K562 (cell line): ENCODE measurements around the gene NAV2. TPM values are rescaled to one million over a fixed set of nuclear protein-coding genes. Genes with fewer than 3 reads are reported as not detected.

Experiments used
- ATAC-seq: fragments of 200-7000 bp; cut with Tn5 transposase; 3 replicates; pipeline ENCODE4 v1.9.1; 2020; ENCODE audit warnings: moderate library complexity
- BruUV-seq: library from RNA; stranded (reverse); fragments of 400-500 nt; replicated peaks from 2 replicates; lab custom pipeline; 2021; lab: Mats Ljungman, UMichigan
- CTCF ChIA-PET: fragments of 300-600 bp; formaldehyde crosslinking; extraction: SDS; loops from one replicate; lab custom pipeline; 2021; ENCODE audit warnings: low intra/inter-chr PET ratio; lab: Yijun Ruan, JAX
- POLR2A ChIA-PET: fragments of 300-600, 350-650 bp; sonication (Branson Sonifier 250); formaldehyde crosslinking; extraction: SDS; loops from one replicate; lab custom pipeline; 2021; ENCODE audit warnings: antibody characterized with exemption, inconsistent platforms; lab: Yijun Ruan, JAX
- DNase-seq, 4 experiments: peaks; one replicate each; pipeline versions ENCODE4 v3.0.0 to v3.0.0-alpha.2; 2011 to 2018; ENCODE audit warnings: low spot score in 3 of 4, mixed read lengths in 3 of 4; ENCODE audit errors: extremely low read depth in 1 of 4
- FAIRE-seq: peaks from 2 replicates; lab custom pipeline; 2011; peaks lifted over from hg19 to GRCh38; lab: Jason Lieb, UNC
- H2AFZ ChIP-seq: 2 replicates; pipeline ENCODE4 v1.6.0; 2011; ENCODE audit warnings: low read depth, low read length, control low read depth, inconsistent platforms
- H3K27ac ChIP-seq: fragments of 200-600 bp; 3 replicates; pipeline ENCODE4 v1.8.0; 2011; ENCODE audit warnings: low read depth, mild to moderate bottlenecking, control low read depth, inconsistent platforms, low read length, moderate library complexity, mixed read lengths; ENCODE audit errors: extremely low read depth
- H3K27me3 ChIP-seq, 2 experiments: fragments of 300-600 bp in 1 of 2; 2 replicates in 1 of 2; 3 replicates in 1 of 2; pipeline versions ENCODE4 v1.6.0 to v1.8.0; 2011; ENCODE audit warnings: inconsistent platforms in 2 of 2, low read length in 2 of 2, mild to moderate bottlenecking in 1 of 2, mixed read lengths in 1 of 2, moderate library complexity in 1 of 2; ENCODE audit not compliant: control insufficient read depth in 2 of 2, insufficient read depth in 2 of 2
- H3K36me3 ChIP-seq: fragments of 300-600 bp; 3 replicates; pipeline ENCODE4 v1.8.0; 2011; ENCODE audit warnings: mild to moderate bottlenecking, low read length, inconsistent platforms; ENCODE audit not compliant: control insufficient read depth, insufficient read depth
- H3K4me1 ChIP-seq, 2 experiments: fragments of 200-600 bp in 1 of 2; replicated peaks in 1 of 2; 2 replicates in 1 of 2; 3 replicates in 1 of 2; pipeline versions ENCODE4 v1.5.1 to v1.8.0; 2011; ENCODE audit warnings: inconsistent platforms in 2 of 2, low read length in 2 of 2, mild to moderate bottlenecking in 1 of 2, mixed read lengths in 1 of 2, moderate library complexity in 1 of 2; ENCODE audit not compliant: control insufficient read depth in 2 of 2, insufficient read depth in 2 of 2
- H3K4me2 ChIP-seq: 2 replicates; pipeline ENCODE4 v1.6.1; 2011; ENCODE audit warnings: low read length, control low read depth, inconsistent platforms, mixed read lengths; ENCODE audit not compliant: insufficient read depth
- H3K4me3 ChIP-seq: fragments of 200-600 bp; sonication (generic), shearing (Covaris generic); 2 replicates; pipeline ENCODE4 v1.5.1; 2016; ENCODE audit warnings: control low read depth, inconsistent platforms
- H3K79me2 ChIP-seq: fragments of 200-600 bp; 3 replicates; pipeline ENCODE4 v1.8.0; 2011; ENCODE audit warnings: low read length, inconsistent platforms; ENCODE audit not compliant: control insufficient read depth, insufficient read depth
- H3K9ac ChIP-seq, 2 experiments: 2 replicates each; pipeline versions ENCODE4 v1.6.0 to v1.6.1; 2011; ENCODE audit warnings: low read depth in 2 of 2, low read length in 2 of 2, control low read depth in 1 of 2, inconsistent platforms in 1 of 2, mild to moderate bottlenecking in 1 of 2, mixed read lengths in 1 of 2; ENCODE audit not compliant: insufficient read depth in 1 of 2
- H3K9me1 ChIP-seq: one replicate; pipeline ENCODE4 v1.6.0; 2011; ENCODE audit warnings: inconsistent platforms, mild to moderate bottlenecking, low read length, moderate library complexity; ENCODE audit not compliant: control insufficient read depth, insufficient read depth
- H3K9me3 ChIP-seq: replicated peaks from 2 replicates; pipeline ENCODE4 v1.5.1; 2011; ENCODE audit warnings: low read depth, low read length, inconsistent platforms; ENCODE audit not compliant: control insufficient read depth, insufficient read depth
- H4K20me1 ChIP-seq: replicated peaks from 2 replicates; pipeline ENCODE4 v1.6.1; 2011; ENCODE audit warnings: low read length, inconsistent platforms, mixed read lengths; ENCODE audit not compliant: control insufficient read depth, insufficient read depth
- FOXK2 ChIP-seq, 2 experiments: fragments of 450-650 bp; IDR thresholded peaks in 1 of 2; conservative IDR thresholded peaks in 1 of 2; 2 replicates each; pipeline ENCODE4 v1.6.1; 2016; ENCODE audit warnings: low read depth in 2 of 2, mild to moderate bottlenecking in 1 of 2
- NR2C1 ChIP-seq, 2 experiments: fragments of 450-650 bp; IDR thresholded peaks; 2 replicates each; pipeline ENCODE4 v1.6.1; 2017; ENCODE audit warnings: mild to moderate bottlenecking in 2 of 2, antibody characterized with exemption in 1 of 2, inconsistent platforms in 1 of 2, missing compliant biosample characterization in 1 of 2, missing genetic modification characterization in 1 of 2
- RUNX1 ChIP-seq: sonication (generic); IDR thresholded peaks from 2 replicates; pipeline ENCODE4 v1.6.1; 2016; ENCODE audit warnings: antibody characterized with exemption, low read depth
- SRSF7 ChIP-seq: fragments of 200-400 bp; formaldehyde crosslinking; optimal IDR thresholded peaks from 2 replicates; pipeline ENCODE3; 2017; ENCODE audit warnings: mild to moderate bottlenecking, low read depth, low read length
- WGBS: fragments of 100-300 bp; shearing (Covaris generic); methylation state at CpG from one replicate; pipeline ENCODE4 v1.1.6; 2016; ENCODE audit warnings: low coverage, mixed read lengths; ENCODE audit not compliant: insufficient coverage; ENCODE audit errors: missing lambda C conversion rate; 5-methylcytosine and 5-hydroxymethylcytosine counted together
- in situ Hi-C: fragments of 300-500 bp; cut with MboI; formaldehyde crosslinking; loops from 4 replicates; pipeline ENCODE4 v1.15.0; 2018; ENCODE audit warnings: inconsistent platforms, mixed read lengths
- intact Hi-C: fragments of 100-400 bp; cut with micrococcal nuclease; formaldehyde crosslinking; loops from 2 replicates; pipeline ENCODE4 v1.14.2; 2022
- polyA plus RNA-seq, 8 experiments: library from polyadenylated mRNA; depleted of rRNA in 4 of 8; stranded (reverse) in 5 of 8; unstranded in 3 of 8; fragments of >200 nt; fragmentation: Nextera tagmentation in 2 of 8; fragmentation: Illumina TruSeq in 1 of 8; extraction: Ambion mirVana in 2 of 8; extraction: Trizol in 1 of 8; gene quantifications; 2 replicates each; pipeline versions ENCODE4 v1.2.1 to v1.2.3, GENCODE V29; 2011 to 2014; ENCODE audit warnings: inconsistent platforms in 1 of 8, missing spikeins in 1 of 8
- total RNA-seq, 7 experiments: library from RNA; depleted of rRNA in 6 of 7; stranded (reverse); fragments of >200 nt in 6 of 7; fragmentation: Illumina TruSeq in 2 of 7; extraction: Trizol in 2 of 7; gene quantifications; 2 replicates each; pipeline versions ENCODE4 v1.2.1 to v1.2.3, GENCODE V29; 2011 to 2021; ENCODE audit warnings: low replicate concordance in 1 of 7
- TF ChIP-seq, protein P1 (sequence below), 2 experiments: fragments of 150-350 bp in 1 of 2; IDR thresholded peaks; 2 replicates each; pipeline ENCODE4 v1.6.1; 2012 to 2016; ENCODE audit warnings: low read depth in 2 of 2, low read length in 2 of 2, mild to moderate bottlenecking in 1 of 2, moderate library complexity in 1 of 2
- TF ChIP-seq, protein P2 (sequence below): sonication (generic); formaldehyde crosslinking; IDR thresholded peaks from 2 replicates; pipeline ENCODE4 v1.8.1; 2023; ENCODE audit warnings: mild to moderate bottlenecking, missing genetic modification reagents, moderate library complexity
- TF ChIP-seq, protein P3 (sequence below): fragments of 200-400 bp; formaldehyde crosslinking; IDR thresholded peaks from 2 replicates; pipeline ENCODE4 v1.6.1; 2017; ENCODE audit warnings: mild to moderate bottlenecking, low read depth, low read length, moderate library complexity
- TF ChIP-seq, protein P4 (sequence below): IDR thresholded peaks from 2 replicates; pipeline ENCODE4 v1.6.1; 2014; ENCODE audit warnings: antibody characterized with exemption

Gene NAV2
- total and polyA plus RNA-seq, 9 of the 15 experiments (the other 6 are each of a cell fraction or from before 2014, with no cell fraction given), result 0.03 to 0.35 (median 0.05) TPM

DNA sequence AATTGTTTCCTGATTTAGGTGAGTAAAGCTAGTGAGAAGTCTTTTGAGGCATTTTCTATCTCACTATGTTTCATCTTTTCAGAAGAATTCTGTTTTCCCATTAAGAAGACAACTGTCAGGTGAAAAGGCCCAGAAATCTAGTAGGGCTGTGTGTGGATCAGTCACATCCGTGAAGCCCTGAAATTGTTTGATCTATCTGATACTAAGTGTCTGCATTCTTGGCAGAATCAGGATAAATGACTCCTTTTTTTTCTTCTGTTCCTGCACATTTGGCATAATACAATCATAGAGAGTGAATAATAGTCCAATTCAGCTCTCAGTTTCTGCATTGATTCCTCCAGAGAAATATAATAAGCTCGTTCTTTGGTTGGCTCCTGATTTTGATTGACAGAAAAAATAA is 208.3 kb downstream of the NAV2 start (continued):
- TF ChIP-seq, protein P1, sequence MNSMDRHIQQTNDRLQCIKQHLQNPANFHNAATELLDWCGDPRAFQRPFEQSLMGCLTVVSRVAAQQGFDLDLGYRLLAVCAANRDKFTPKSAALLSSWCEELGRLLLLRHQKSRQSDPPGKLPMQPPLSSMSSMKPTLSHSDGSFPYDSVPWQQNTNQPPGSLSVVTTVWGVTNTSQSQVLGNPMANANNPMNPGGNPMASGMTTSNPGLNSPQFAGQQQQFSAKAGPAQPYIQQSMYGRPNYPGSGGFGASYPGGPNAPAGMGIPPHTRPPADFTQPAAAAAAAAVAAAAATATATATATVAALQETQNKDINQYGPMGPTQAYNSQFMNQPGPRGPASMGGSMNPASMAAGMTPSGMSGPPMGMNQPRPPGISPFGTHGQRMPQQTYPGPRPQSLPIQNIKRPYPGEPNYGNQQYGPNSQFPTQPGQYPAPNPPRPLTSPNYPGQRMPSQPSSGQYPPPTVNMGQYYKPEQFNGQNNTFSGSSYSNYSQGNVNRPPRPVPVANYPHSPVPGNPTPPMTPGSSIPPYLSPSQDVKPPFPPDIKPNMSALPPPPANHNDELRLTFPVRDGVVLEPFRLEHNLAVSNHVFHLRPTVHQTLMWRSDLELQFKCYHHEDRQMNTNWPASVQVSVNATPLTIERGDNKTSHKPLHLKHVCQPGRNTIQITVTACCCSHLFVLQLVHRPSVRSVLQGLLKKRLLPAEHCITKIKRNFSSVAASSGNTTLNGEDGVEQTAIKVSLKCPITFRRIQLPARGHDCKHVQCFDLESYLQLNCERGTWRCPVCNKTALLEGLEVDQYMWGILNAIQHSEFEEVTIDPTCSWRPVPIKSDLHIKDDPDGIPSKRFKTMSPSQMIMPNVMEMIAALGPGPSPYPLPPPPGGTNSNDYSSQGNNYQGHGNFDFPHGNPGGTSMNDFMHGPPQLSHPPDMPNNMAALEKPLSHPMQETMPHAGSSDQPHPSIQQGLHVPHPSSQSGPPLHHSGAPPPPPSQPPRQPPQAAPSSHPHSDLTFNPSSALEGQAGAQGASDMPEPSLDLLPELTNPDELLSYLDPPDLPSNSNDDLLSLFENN (IDR thresholded peaks at IDR 0.05; ENCODE audit: low read depth in 2 of 2, low read length in 2 of 2), result no peak
- TF ChIP-seq SRSF7, result no peak
- TF ChIP-seq, protein P2, sequence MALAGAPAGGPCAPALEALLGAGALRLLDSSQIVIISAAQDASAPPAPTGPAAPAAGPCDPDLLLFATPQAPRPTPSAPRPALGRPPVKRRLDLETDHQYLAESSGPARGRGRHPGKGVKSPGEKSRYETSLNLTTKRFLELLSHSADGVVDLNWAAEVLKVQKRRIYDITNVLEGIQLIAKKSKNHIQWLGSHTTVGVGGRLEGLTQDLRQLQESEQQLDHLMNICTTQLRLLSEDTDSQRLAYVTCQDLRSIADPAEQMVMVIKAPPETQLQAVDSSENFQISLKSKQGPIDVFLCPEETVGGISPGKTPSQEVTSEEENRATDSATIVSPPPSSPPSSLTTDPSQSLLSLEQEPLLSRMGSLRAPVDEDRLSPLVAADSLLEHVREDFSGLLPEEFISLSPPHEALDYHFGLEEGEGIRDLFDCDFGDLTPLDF (CRISPR knock-in tag), result no peak

DNA sequence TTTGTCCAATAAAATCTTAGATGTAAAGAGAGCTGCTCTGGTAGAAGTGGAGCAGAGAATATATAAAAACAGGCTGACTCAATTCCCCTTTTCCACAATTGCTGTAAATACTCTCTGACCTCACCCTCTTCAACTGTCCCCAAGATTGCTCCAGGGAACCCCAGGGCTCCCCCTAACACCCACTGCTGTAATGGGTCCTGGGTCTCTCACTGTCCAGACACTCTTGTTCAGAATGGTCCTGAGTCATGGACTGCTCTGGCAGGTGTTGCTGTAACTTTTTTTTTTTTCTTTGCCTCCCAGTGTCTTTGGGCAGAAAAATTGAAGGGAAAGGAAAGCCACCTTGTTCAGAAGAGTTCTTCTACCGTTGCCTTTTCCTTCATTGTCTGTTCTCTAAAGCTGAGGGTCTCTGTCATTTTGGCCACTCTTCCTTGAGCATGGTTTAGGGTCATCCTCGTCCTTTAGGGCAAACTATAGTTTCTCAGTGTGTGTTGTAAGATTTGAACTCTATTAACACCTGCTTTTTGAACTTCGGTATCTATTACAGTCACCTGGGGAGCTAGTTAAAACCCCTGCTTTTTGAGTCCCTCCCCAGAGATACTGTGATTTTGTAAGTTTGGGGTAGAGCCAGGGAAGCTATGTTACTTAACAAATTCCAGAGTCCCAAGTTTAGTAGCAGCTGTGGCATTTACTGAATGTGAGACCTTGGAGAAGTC is 209.5 kb downstream of the NAV2 start:
- CTCF ChIA-PET, result no interaction called here
- POLR2A ChIA-PET, result interaction anchor here (0.6 to 0.7 kb wide), 3 partner anchors 32 to 1382 kb away, joined by 3 to 4 read pairs (median 3); no protein-coding TSS in a partner anchor
- H2AFZ ChIP-seq, result no peak overlapping the region
- H3K36me3 ChIP-seq, result no peaks in the 10 kb centered on the region
- H3K27me3 ChIP-seq, result peaks cover 7 to 12% of the 10 kb centered on the region in 2 experiments; a peak in 4 of 5 replicates
- intact Hi-C loops (no loop called here), in situ Hi-C loops (no loop called here)
- no peaks in the 10 kb centered on the region for H3K9me3 ChIP-seq
- no peaks in the 10 kb centered on the region for H3K9me1 ChIP-seq
- WGBS, result 0% methylated on average over 3 of the region's 3 CpGs
- H3K4me3 ChIP-seq, result no peak overlapping the region
- H3K4me1 ChIP-seq, result no peaks in the 10 kb centered on the region
- DNase-seq (no peak), ATAC-seq (no peak), FAIRE-seq (no peak)
- H3K4me2 ChIP-seq, result no peak overlapping the region
- H3K79me2 ChIP-seq, result no peaks in the 10 kb centered on the region
- BruUV-seq, result no TSS peak
- no peak overlapping the region for H3K27ac ChIP-seq
- H3K9ac ChIP-seq, result no peak overlapping the region
- no peaks in the 10 kb centered on the region for H4K20me1 ChIP-seq
- TF ChIP-seq, protein P3, sequence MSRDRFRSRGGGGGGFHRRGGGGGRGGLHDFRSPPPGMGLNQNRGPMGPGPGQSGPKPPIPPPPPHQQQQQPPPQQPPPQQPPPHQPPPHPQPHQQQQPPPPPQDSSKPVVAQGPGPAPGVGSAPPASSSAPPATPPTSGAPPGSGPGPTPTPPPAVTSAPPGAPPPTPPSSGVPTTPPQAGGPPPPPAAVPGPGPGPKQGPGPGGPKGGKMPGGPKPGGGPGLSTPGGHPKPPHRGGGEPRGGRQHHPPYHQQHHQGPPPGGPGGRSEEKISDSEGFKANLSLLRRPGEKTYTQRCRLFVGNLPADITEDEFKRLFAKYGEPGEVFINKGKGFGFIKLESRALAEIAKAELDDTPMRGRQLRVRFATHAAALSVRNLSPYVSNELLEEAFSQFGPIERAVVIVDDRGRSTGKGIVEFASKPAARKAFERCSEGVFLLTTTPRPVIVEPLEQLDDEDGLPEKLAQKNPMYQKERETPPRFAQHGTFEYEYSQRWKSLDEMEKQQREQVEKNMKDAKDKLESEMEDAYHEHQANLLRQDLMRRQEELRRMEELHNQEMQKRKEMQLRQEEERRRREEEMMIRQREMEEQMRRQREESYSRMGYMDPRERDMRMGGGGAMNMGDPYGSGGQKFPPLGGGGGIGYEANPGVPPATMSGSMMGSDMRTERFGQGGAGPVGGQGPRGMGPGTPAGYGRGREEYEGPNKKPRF, result no peak
- no peak for TF ChIP-seq FOXK2 (conservative IDR thresholded peaks at IDR 0.05 in 1 of 2, IDR thresholded peaks at IDR 0.05 in 1 of 2; ENCODE audit: low read depth in 2 of 2)
- TF ChIP-seq RUNX1, result no peak
- TF ChIP-seq, protein P4, sequence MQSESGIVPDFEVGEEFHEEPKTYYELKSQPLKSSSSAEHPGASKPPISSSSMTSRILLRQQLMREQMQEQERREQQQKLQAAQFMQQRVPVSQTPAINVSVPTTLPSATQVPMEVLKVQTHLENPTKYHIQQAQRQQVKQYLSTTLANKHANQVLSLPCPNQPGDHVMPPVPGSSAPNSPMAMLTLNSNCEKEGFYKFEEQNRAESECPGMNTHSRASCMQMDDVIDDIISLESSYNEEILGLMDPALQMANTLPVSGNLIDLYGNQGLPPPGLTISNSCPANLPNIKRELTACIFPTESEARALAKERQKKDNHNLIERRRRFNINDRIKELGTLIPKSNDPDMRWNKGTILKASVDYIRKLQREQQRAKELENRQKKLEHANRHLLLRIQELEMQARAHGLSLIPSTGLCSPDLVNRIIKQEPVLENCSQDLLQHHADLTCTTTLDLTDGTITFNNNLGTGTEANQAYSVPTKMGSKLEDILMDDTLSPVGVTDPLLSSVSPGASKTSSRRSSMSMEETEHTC, result no peak
- TF ChIP-seq NR2C1 (IDR thresholded peaks at IDR 0.05), result no peak
- no peak for TF ChIP-seq NR2C1 (tag; IDR thresholded peaks at IDR 0.05)
